SJSA1 (cell line): Measurements from ENCODE around the gene PI4KA. TPM values are rescaled to one million over a fixed set of nuclear protein-coding genes. Genes with fewer than 3 reads are reported as not detected.
"Not testable (repeated sequence)": the region's sequence is repeated elsewhere in the genome, so short reads cannot be mapped to it uniquely, and the experiment has no call there.

ENCODE experiments used
- DNase-seq, 2 experiments: peaks; one replicate each; pipeline ENCODE4 v3.0.0-alpha.2; 2015 to 2020; ENCODE audit warnings: low spot score in 2 of 2, low read depth in 1 of 2
- H3K27ac ChIP-seq: fragments of 250-450 bp; sonication (Bioruptor Pico); 2 replicates; pipeline ENCODE4 v1.5.1; 2020; ENCODE audit warnings: mild to moderate bottlenecking, moderate library complexity
- H3K27me3 ChIP-seq: fragments of 250-450 bp; sonication (Bioruptor Pico); replicated peaks from 2 replicates; pipeline ENCODE4 v1.5.1; 2020; ENCODE audit warnings: mild to moderate bottlenecking, moderate library complexity
- H3K36me3 ChIP-seq: fragments of 250-450 bp; sonication (Bioruptor Pico); 2 replicates; pipeline ENCODE4 v1.5.1; 2020; ENCODE audit warnings: mild to moderate bottlenecking
- H3K4me1 ChIP-seq: fragments of 250-450 bp; sonication (Bioruptor Pico); replicated peaks from 2 replicates; pipeline ENCODE4 v1.6.1; 2021; ENCODE audit warnings: mild to moderate bottlenecking
- H3K4me3 ChIP-seq: fragments of 250-450 bp; sonication (Bioruptor Pico); 2 replicates; pipeline ENCODE4 v1.5.1; 2020; ENCODE audit warnings: mild to moderate bottlenecking
- H3K9me3 ChIP-seq: fragments of 250-450 bp; sonication (Bioruptor Pico); replicated peaks from 2 replicates; pipeline ENCODE4 v1.5.1; 2020; ENCODE audit warnings: mild to moderate bottlenecking
- total RNA-seq: library from RNA; depleted of rRNA; stranded (reverse); fragments of >200 nt; shearing (Covaris generic); gene quantifications from 2 replicates; pipeline ENCODE4 v1.2.3, GENCODE V29; 2014

Gene PI4KA
- total RNA-seq, 1 experiment from 2014 or later: 29.6 TPM

- no peak overlapping the region for H3K27ac ChIP-seq
- H3K36me3 ChIP-seq: no peaks in the 10 kb centered on the region
- H3K4me1 ChIP-seq: no peaks in the 10 kb centered on the region
- no peak for DNase-seq
- no peaks in the 10 kb centered on the region for H3K9me3 ChIP-seq
- peaks cover 5% of the 10 kb centered on the region for H3K27me3 ChIP-seq
- no peak overlapping the region for H3K4me3 ChIP-seq
Measured at GRCh38 chr22:20673295-20674195, 185.1 kb downstream of the PI4KA start.

DNA sequence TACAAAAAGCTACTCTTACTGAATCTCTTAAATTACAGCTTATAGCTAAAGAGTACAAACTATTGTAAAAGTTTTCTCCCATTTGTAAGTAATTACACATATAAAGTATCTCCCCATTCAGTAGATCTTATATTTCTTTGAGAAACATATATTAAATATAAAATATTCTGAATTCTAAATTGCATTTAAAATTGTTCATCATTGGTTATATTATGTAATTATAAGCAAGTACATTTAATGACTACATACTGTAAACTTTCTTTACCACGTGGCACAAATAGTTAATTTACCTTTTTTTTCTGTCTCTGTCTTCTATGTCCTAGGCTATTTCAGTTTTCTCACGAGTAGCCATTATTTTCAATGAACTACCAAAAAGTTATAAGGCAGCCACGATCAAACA, 185.9 kb downstream of the PI4KA start:
- Histone ChIP-seq H3K36me3 (no peaks in the 10 kb centered on the region), H3K27ac (no peak overlapping the region), H3K9me3 (no peaks in the 10 kb centered on the region), H3K4me3 (no peak overlapping the region), H3K27me3 (peaks cover 5% of the 10 kb centered on the region), H3K4me1 (no peaks in the 10 kb centered on the region)
- no peak for DNase-seq

- Histone ChIP-seq H3K27me3 (peaks cover 5% of the 10 kb centered on the region), H3K36me3 (no peaks in the 10 kb centered on the region), H3K9me3 (no peaks in the 10 kb centered on the region), H3K4me3 (no peak overlapping the region), H3K27ac (no peak overlapping the region), H3K4me1 (no peaks in the 10 kb centered on the region)
- no peak for DNase-seq
Measured at GRCh38 chr22:20672082-20672424, 186.6 kb downstream of the PI4KA start.

DNA sequence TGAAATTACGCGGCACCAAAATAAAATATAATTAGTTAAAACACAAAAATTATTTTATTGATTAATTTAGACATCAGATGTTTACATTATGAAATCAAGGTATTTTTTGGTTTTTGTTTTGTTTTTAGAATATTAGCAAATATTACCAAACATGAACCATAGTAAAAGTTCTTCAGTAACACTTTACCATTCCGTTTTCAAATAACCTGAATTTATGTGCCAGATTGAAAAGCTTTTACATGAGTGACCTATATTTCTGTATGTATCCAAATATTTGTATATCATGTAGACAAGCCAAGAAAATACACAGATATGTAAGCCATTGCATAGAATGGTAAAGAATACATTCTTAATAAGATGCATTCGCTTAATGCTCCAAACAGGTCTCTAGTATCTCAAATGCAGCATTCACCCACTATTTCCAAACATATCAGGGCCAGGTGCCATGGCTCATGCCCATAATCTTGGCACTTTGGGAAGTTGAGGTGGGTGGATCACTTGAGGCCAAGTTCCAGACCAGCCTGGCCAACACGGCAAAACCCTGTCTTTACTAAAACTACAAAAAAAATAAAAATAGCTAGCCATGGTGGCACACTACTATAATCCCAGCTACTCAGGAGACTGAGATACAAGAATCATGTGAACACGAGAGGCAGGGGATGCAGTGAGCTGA, 187.1 kb downstream of the PI4KA start:
- Histone ChIP-seq H3K27ac (no peak overlapping the region), H3K4me3 (no peak overlapping the region), H3K27me3 (peaks cover 5% of the 10 kb centered on the region), H3K9me3 (no peaks in the 10 kb centered on the region), H3K4me1 (no peaks in the 10 kb centered on the region), H3K36me3 (no peaks in the 10 kb centered on the region)
- no peak for DNase-seq

GRCh38 chr22:20670457-20671261, 188.0 kb downstream of the PI4KA start:
- H3K4me3 ChIP-seq, H3K27me3 ChIP-seq, H3K36me3 ChIP-seq, H3K9me3 ChIP-seq, DNase-seq, H3K4me1 ChIP-seq, H3K27ac ChIP-seq: not testable (repeated sequence)

DNA sequence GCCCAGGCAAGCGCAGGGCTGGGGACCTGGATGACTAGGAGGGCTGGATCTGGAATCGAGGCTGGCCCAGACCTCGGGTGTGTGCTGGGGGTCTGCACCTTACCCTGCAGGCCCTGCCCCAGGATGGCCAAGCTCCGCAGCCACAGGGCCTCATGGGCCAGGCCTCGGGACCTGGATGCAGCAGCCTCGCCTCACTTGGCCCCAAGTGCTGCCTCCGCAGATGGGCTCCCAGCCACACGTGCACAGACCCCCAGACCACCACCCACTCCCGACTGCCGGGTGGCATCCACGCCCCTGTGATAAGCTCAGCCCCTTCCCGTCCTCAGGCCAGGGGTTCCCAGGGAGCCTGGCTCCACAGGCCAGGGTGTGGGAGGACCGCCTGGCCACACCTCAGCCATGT, 188.7 kb downstream of the PI4KA start:
- not testable (repeated sequence) for H3K9me3 ChIP-seq, DNase-seq, H3K27ac ChIP-seq, H3K36me3 ChIP-seq, H3K27me3 ChIP-seq, H3K4me1 ChIP-seq, H3K4me3 ChIP-seq

DNA sequence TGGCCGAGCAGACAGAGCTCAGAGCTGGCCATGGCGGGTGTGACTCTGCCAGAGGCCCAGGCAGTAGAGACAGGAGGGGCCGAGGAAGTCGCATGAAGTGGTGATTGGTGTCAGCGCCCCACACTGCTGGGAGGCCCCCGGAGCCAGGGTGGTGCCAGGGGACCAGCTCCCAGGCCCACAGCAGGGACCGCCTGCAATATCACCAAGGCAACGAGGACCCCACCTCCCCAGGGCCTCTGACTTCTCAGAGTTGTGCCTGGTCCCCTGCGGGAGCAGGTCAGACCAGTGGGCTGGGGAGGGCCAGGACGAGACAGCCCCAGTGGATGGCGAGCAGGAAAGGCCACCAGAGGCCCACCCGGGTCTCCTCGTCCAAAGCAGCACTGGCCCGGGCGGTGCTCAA, 189.1 kb downstream of the PI4KA start:
- not testable (repeated sequence) for H3K27ac ChIP-seq, H3K4me3 ChIP-seq, H3K36me3 ChIP-seq, H3K9me3 ChIP-seq, H3K4me1 ChIP-seq, H3K27me3 ChIP-seq, DNase-seq

DNA sequence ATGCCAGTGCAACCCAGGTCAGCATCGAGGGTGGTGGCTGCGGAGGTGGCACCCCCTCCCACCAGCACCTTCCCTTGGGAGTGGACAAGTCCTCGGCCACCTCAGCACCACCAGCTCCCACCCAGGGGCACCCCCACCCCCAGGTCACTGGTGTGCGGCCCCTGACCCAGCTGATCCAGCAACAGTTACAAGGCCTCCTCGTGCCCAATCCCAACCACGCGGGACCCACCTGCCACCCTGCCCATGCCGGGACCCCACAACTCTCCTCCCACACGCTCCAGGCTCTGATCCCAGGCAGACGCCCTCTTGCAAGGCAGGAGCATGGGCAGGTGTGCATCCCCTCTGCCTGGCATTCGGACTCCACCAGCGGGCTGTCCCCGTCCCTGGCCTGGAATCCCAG, 189.8 kb downstream of the PI4KA start:
- H3K27ac ChIP-seq, H3K4me1 ChIP-seq, H3K27me3 ChIP-seq, H3K36me3 ChIP-seq, H3K4me3 ChIP-seq, DNase-seq, H3K9me3 ChIP-seq: not testable (repeated sequence)

DNA sequence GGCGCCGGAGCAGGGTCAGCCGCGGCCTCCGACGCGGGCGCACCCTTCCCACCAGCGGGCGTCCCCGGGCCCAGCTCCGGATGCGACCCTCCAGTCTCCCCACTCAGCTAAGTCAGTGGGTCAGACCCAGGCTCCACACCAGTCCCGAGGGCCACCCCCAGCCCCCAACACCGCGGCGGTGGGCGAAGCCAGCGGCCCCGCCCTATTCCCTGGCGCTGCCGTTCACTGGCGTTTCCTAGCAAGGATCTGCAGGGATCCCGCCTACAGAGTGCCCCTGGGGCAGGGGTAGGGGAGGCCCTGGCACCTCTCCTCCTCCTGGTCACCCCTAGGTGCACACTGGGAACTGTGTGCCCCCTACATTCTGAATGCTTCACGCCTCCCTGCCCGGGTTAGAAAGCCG, 190.4 kb downstream of the PI4KA start:
- H3K27ac ChIP-seq, H3K4me1 ChIP-seq, H3K27me3 ChIP-seq, H3K4me3 ChIP-seq, H3K9me3 ChIP-seq, H3K36me3 ChIP-seq, DNase-seq: not testable (repeated sequence)

DNA sequence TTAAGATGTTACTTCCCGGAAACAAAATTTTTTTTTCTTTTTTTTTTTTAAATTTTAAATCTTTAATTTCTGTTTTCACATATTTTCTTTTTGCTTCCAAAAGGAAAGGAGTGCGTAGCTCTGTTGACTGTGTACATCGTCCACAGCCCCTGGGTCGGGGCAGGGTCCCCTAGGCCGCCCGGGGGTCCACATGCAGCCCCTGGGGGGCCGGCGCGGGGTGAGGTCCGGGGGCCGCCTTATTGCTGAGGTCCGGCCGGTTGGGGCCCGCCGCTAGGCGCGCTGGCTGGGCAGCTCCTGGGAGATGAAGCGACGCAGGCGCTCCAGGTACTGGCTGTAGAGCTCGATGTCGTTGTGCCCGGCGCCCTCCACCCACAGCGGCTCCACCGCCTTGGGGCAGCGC, 191.1 kb downstream of the PI4KA start:
- not testable (repeated sequence) for H3K27ac ChIP-seq, H3K4me3 ChIP-seq, H3K9me3 ChIP-seq, H3K4me1 ChIP-seq, H3K27me3 ChIP-seq, H3K36me3 ChIP-seq, DNase-seq

DNA sequence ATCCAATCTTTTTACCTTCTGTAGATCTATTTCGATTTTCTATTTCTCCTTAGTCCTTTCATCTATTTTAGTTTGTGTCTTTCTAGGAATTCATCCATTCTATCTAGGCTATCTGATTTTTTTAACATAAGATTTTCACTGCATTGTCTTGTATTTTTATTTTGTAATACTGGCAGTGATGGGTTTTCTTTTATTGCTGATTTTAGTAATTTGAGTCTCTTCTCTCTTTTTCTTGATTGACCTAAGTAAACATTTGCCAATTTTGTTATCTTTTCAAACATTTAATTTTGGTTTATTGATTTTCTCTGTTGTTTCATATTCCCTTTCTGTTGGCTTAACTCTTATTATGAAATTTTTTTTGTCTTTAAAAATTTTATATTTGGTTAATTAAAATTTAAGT, 192.1 kb downstream of the PI4KA start:
- Histone ChIP-seq H3K9me3 (no peaks in the 10 kb centered on the region), H3K27ac (no peak overlapping the region), H3K4me3 (no peak overlapping the region), H3K27me3 (peaks cover 3% of the 10 kb centered on the region), H3K4me1 (no peaks in the 10 kb centered on the region), H3K36me3 (no peaks in the 10 kb centered on the region)
- no peak for DNase-seq

- no peaks in the 10 kb centered on the region for H3K36me3 ChIP-seq
- no peak for DNase-seq
- H3K27me3 ChIP-seq: peaks cover 15% of the 10 kb centered on the region
- H3K4me3 ChIP-seq: no peak overlapping the region
- no peaks in the 10 kb centered on the region for H3K4me1 ChIP-seq
- H3K9me3 ChIP-seq: no peaks in the 10 kb centered on the region
- no peak overlapping the region for H3K27ac ChIP-seq
Measured at GRCh38 chr22:20664594-20664959, 194.0 kb downstream of the PI4KA start.

DNA sequence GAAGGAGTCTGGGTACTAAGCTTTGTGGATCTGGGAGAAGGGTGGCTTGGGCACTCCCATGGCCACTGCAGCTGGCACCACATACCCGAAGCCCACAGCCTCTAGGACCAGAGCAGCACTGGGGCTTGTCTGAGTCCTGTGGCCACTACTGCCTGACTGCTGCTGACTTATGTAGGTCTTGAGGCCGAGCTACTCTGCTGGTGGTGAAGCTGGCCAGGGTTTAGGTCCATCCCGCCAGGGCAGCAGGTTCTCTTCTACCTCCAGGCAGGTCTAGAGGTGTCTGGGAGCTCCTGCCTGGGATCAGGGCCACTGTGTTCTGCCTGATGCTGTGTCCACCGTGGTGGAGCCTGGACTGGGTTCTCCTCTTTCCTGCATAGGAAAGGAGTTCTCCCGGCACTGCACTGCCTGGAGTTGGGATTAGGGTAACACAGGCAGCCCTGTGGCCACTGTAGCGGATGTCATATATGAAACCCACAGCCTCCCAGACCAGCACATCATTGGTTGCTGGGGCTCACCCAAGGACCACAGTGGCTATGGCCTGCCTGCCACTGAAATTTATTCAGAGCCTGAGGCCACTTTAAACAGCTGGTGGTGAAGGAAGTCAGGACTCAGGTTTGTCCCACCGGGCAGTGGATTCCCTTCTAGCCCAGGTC, 194.5 kb downstream of the PI4KA start:
- H3K4me3 ChIP-seq: no peak overlapping the region
- peaks cover 15% of the 10 kb centered on the region for H3K27me3 ChIP-seq
- H3K9me3 ChIP-seq: no peaks in the 10 kb centered on the region
- no peak overlapping the region for H3K27ac ChIP-seq
- H3K4me1 ChIP-seq: no peaks in the 10 kb centered on the region
- DNase-seq: no peak
- no peaks in the 10 kb centered on the region for H3K36me3 ChIP-seq
